ENCODE data around the gene SVIL. TPM values are rescaled to one million over a fixed set of nuclear protein-coding genes. Genes with fewer than 3 reads are reported as not detected.

SVIL gene
- total RNA-seq, 1 experiment from 2014 or later: 15.3 TPM

DNA sequence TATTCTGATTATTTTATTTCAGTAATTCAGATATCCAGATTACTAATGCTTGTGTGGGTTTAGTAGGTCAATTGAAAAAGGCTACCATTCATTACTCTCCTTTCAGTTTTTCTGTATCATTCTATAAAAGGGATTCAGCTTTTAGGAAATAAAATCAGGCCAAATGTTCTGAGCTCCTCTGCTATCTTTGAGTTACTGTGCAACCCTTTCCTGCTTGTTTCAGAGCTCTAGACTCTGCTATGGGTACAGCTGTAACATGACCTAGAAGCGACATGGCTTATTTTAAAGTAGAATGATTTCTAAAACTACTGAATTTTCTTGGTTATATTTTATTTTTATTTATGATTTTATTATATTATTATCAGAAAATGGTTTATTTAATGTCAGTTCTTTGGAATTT is 203.1 kb downstream of the SVIL start:
- peaks cover 0 to 15% of the 10 kb centered on the region in 2 experiments; a peak in 3 of 4 replicates for H3K4me1 Mint-ChIP-seq
- Histone ChIP-seq H3K4me1 (ENCODE audit: insufficient read depth, low read length) (no peaks in the 10 kb centered on the region), H4K20me1 (ENCODE audit: control insufficient read depth, insufficient read depth, insufficient read length) (no peaks in the 10 kb centered on the region), H3K14ac (ENCODE audit: insufficient read depth, low read length) (no peak overlapping the region), H2BK5ac (ENCODE audit: insufficient read length, low read length) (no peak overlapping the region), H3K4me2 (ENCODE audit: insufficient read depth, insufficient read length, low read length) (no peak overlapping the region), H4K91ac (ENCODE audit: insufficient read length, low read depth, low read length) (no peak overlapping the region), H3K79me1 (ENCODE audit: insufficient read depth, low read depth, low read length, poor library complexity, severe bottlenecking) (no peaks in the 10 kb centered on the region), H3K27ac (ENCODE audit: insufficient read length, low read depth, low read length) (no peak overlapping the region), H3K79me2 (ENCODE audit: insufficient read depth, low read length) (no peaks in the 10 kb centered on the region), H3T11ph (ENCODE audit: low read length) (no peak overlapping the region), H3K18ac (ENCODE audit: insufficient read length, low read depth, low read length) (no peak overlapping the region), H2BK120ac (ENCODE audit: low read depth, low read length, poor library complexity, severe bottlenecking) (no peak overlapping the region), H2BK20ac (ENCODE audit: low read depth, low read length, poor library complexity, severe bottlenecking) (no peak overlapping the region), H3K56ac (ENCODE audit: insufficient read length, low read depth, low read length) (no peak overlapping the region), H3K9ac (ENCODE audit: extremely low read depth, insufficient read length, low read length) (no peak overlapping the region), H3K9me3 (ENCODE audit: control insufficient read depth, low read depth, low read length) (no peaks in the 10 kb centered on the region), H2AK5ac (ENCODE audit: insufficient read length, low read length) (no peak overlapping the region), H2BK15ac (ENCODE audit: low read depth, low read length) (no peak overlapping the region), H2BK12ac (ENCODE audit: insufficient read length, low read depth, low read length) (no peak overlapping the region), H4K8ac (replicated peaks; ENCODE audit: insufficient read length, low read depth, low read length) (no peak overlapping the region), H3K27me3 (ENCODE audit: insufficient read depth, low read length) (no peaks in the 10 kb centered on the region), H2AFZ (ENCODE audit: low read length) (no peak overlapping the region), H3K23ac (ENCODE audit: insufficient read length, low read depth, low read length) (no peak overlapping the region), H3K23me2 (ENCODE audit: insufficient read length, low read depth, low read length, poor library complexity, severe bottlenecking) (no peaks in the 10 kb centered on the region), H4K5ac (ENCODE audit: insufficient read length, low read depth, low read length) (no peak overlapping the region), H3K4ac (ENCODE audit: low read depth, low read length) (no peak overlapping the region)
- no peak overlapping the region for H3K27ac Mint-ChIP-seq
- H3K27me3 Mint-ChIP-seq (ENCODE audit: low read depth): no peaks in the 10 kb centered on the region
- peaks cover 1 to 7% of the 10 kb centered on the region in 2 experiments; a peak in 4 of 5 replicates for H3K9me3 Mint-ChIP-seq
- no peaks in the 10 kb centered on the region for H3K36me3 Mint-ChIP-seq (ENCODE audit: insufficient read depth in 1 of 3, low read depth in 3 of 3)
- DNase-seq: no peak
- H3K4me3 Mint-ChIP-seq: no peak overlapping the region
- TF ChIP-seq, protein P1, sequence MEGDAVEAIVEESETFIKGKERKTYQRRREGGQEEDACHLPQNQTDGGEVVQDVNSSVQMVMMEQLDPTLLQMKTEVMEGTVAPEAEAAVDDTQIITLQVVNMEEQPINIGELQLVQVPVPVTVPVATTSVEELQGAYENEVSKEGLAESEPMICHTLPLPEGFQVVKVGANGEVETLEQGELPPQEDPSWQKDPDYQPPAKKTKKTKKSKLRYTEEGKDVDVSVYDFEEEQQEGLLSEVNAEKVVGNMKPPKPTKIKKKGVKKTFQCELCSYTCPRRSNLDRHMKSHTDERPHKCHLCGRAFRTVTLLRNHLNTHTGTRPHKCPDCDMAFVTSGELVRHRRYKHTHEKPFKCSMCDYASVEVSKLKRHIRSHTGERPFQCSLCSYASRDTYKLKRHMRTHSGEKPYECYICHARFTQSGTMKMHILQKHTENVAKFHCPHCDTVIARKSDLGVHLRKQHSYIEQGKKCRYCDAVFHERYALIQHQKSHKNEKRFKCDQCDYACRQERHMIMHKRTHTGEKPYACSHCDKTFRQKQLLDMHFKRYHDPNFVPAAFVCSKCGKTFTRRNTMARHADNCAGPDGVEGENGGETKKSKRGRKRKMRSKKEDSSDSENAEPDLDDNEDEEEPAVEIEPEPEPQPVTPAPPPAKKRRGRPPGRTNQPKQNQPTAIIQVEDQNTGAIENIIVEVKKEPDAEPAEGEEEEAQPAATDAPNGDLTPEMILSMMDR (conservative IDR thresholded peaks at IDR 0.05): no peak
- WGBS (ENCODE audit: extremely low coverage, insufficient read length, low lambda C conversion rate): no CpG with 5 or more reads among the region's 1 CpG
